Neural cell (in vitro differentiated cells): Measurements from ENCODE around the gene KRTAP2-4. TPM values are rescaled to one million over a fixed set of nuclear protein-coding genes. Genes with fewer than 3 reads are reported as not detected.
"Not testable (repeated sequence)": the region's sequence is repeated elsewhere in the genome, so short reads cannot be mapped to it uniquely, and the experiment has no call there.

Experiments
- H2AFZ ChIP-seq: fragments of 200-600, 300-800 bp; sonication (generic), shearing (Covaris generic); 2 replicates; pipeline ENCODE4 v1.6.0; 2014; ENCODE audit warnings: low read depth, mild to moderate bottlenecking, antibody characterized with exemption, low read length, moderate library complexity
- H3F3A ChIP-seq: fragments of 200-600 bp; shearing (Covaris generic); 2 replicates; pipeline ENCODE4 v1.6.1; 2016; ENCODE audit warnings: mild to moderate bottlenecking, moderate library complexity, mixed read lengths, antibody characterized with exemption, low read length; ENCODE audit not compliant: insufficient read depth, poor library complexity, severe bottlenecking
- H3K27ac ChIP-seq: fragments of 200-600, 300-800 bp; sonication (generic), shearing (Covaris generic); 2 replicates; pipeline ENCODE4 v1.5.1; 2014; ENCODE audit warnings: mild to moderate bottlenecking, low read length, moderate library complexity
- H3K27me3 ChIP-seq: fragments of 300-800, 200-600 bp; sonication (generic), shearing (Covaris generic); 2 replicates; pipeline ENCODE4 v1.6.0; 2014; ENCODE audit warnings: mild to moderate bottlenecking, low read depth, low read length, moderate library complexity; ENCODE audit not compliant: insufficient read depth
- H3K36me3 ChIP-seq: fragments of 300-800, 200-600 bp; sonication (generic), shearing (Covaris generic); 2 replicates; pipeline ENCODE4 v1.5.1; 2014; ENCODE audit warnings: mild to moderate bottlenecking, antibody characterized with exemption, low read length, moderate library complexity; ENCODE audit not compliant: insufficient read depth
- H3K4me2 ChIP-seq: fragments of 300-800, 200-600 bp; sonication (generic), shearing (Covaris generic); 2 replicates; pipeline ENCODE4 v1.6.0; 2014; ENCODE audit warnings: mild to moderate bottlenecking, low read length
- H3K4me3 ChIP-seq: fragments of 300-800, 200-600 bp; sonication (generic), shearing (Covaris generic); 2 replicates; pipeline ENCODE4 v1.5.1; 2014; ENCODE audit warnings: mild to moderate bottlenecking, low read length, moderate library complexity
- H3K79me2 ChIP-seq: fragments of 200-600 bp; shearing (Covaris generic); replicated peaks from 2 replicates; pipeline ENCODE4 v1.6.0; 2014; ENCODE audit warnings: mild to moderate bottlenecking, low read length, moderate library complexity; ENCODE audit not compliant: insufficient read depth
- H3K9ac ChIP-seq: fragments of 300-800, 200-600 bp; sonication (generic), shearing (Covaris generic); 2 replicates; pipeline ENCODE4 v1.6.1; 2016; ENCODE audit warnings: mild to moderate bottlenecking, low read length, mixed read lengths
- H3K9me2 ChIP-seq: fragments of 200-600 bp; shearing (Covaris generic); 2 replicates; pipeline ENCODE4 v1.6.1; 2016; ENCODE audit warnings: mild to moderate bottlenecking, low read length, mixed read lengths; ENCODE audit not compliant: insufficient read depth
- H3K9me3 ChIP-seq: fragments of 200-600, 300-800 bp; sonication (generic), shearing (Covaris generic); 2 replicates; pipeline ENCODE4 v1.6.1; 2016; ENCODE audit warnings: mild to moderate bottlenecking, mixed run types, low read length, moderate library complexity, mixed read lengths
- H4K20me1 ChIP-seq: fragments of 200-600 bp; shearing (Covaris generic); 2 replicates; pipeline ENCODE4 v1.6.1; 2016; ENCODE audit warnings: mild to moderate bottlenecking, mixed run types; ENCODE audit not compliant: insufficient read depth
- EP300 ChIP-seq: fragments of 450-650 bp; conservative IDR thresholded peaks from 2 replicates; pipeline ENCODE4 v1.6.1; 2014; ENCODE audit warnings: antibody characterized with exemption, mild to moderate bottlenecking, moderate library complexity; ENCODE audit not compliant: poor library complexity, severe bottlenecking
- EZH2 ChIP-seq: fragments of 200-600, 300-800 bp; shearing (Covaris generic), sonication (generic); IDR thresholded peaks from 2 replicates; pipeline ENCODE4 v1.6.1; 2014; ENCODE audit warnings: antibody characterized with exemption, low read length, borderline replicate concordance, mild to moderate bottlenecking; ENCODE audit not compliant: insufficient read depth, poor library complexity, severe bottlenecking
- MXI1 ChIP-seq: fragments of 450-650 bp; conservative IDR thresholded peaks from 2 replicates; pipeline ENCODE4 v1.6.1; 2014; ENCODE audit warnings: antibody characterized with exemption, mild to moderate bottlenecking; ENCODE audit not compliant: poor library complexity, severe bottlenecking
- POLR2AphosphoS5 ChIP-seq: IDR thresholded peaks from 2 replicates; pipeline ENCODE4 v1.6.1; 2012
- RAD21 ChIP-seq: fragments of 450-650 bp; conservative IDR thresholded peaks from 2 replicates; pipeline ENCODE4 v1.6.1; 2014; ENCODE audit warnings: antibody characterized with exemption, mild to moderate bottlenecking, moderate library complexity
- REST ChIP-seq: IDR thresholded peaks from 2 replicates; pipeline ENCODE4 v1.6.1; 2012; ENCODE audit warnings: borderline replicate concordance
- SMC3 ChIP-seq: fragments of 450-650 bp; conservative IDR thresholded peaks from 2 replicates; pipeline ENCODE4 v1.6.1; 2014; ENCODE audit warnings: antibody characterized with exemption, mild to moderate bottlenecking, moderate library complexity; ENCODE audit not compliant: poor library complexity
- TAF1 ChIP-seq: IDR thresholded peaks from 2 replicates; pipeline ENCODE4 v1.6.1; 2012; ENCODE audit warnings: low read depth
- polyA plus RNA-seq: library from polyadenylated mRNA; depleted of rRNA; stranded (reverse); fragments of >200 nt; gene quantifications from 2 replicates; pipeline ENCODE4 v1.2.3, GENCODE V29; 2014
- TF ChIP-seq, protein P1 (sequence below): fragments of 450-650 bp; IDR thresholded peaks from 2 replicates; pipeline ENCODE4 v1.5.1; 2014; ENCODE audit warnings: antibody characterized with exemption, mild to moderate bottlenecking, moderate library complexity; ENCODE audit not compliant: poor library complexity, severe bottlenecking

Gene KRTAP2-4
- polyA plus RNA-seq, 1 donor from 2014 or later, result not detected

DNA sequence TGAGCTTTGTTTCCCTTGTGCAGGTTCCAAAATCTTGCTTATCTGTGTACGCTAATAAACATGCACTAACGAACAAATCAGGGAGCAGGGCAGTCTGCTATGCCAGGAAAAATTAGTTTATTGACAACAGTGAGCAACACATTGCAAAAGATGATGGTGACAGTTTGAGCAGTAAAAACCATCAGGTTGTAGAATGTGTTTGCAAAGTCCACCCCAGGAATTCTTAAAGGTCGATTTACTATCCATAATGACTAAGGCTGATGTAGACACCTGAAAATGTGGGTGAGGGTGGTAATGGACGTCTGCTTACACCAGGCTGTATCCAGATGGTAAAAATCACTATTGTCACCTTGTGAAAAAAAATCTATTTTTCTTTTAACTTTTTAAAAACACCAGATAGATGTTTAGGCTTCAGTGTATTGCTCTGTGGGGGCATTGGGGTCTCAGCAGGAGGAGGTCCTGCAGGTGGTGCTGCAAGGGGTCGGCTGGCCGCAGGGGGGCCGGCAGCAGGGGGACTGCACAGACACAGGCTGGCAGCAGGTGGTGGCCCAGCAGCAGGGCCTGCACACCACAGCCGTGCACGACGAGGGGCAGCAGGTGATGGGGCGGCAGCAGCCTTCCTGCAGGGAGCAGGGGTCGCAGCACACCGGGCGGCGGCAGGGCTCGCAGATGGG is 526 bp downstream of the KRTAP2-4 start:
- H3K4me3 ChIP-seq, H2AFZ ChIP-seq, H3K79me2 ChIP-seq, H3K9me2 ChIP-seq, H3K27ac ChIP-seq, H3K9ac ChIP-seq, H3K27me3 ChIP-seq, H4K20me1 ChIP-seq, H3K4me2 ChIP-seq, H3F3A ChIP-seq, H3K36me3 ChIP-seq, H3K9me3 ChIP-seq: not testable (repeated sequence)

DNA sequence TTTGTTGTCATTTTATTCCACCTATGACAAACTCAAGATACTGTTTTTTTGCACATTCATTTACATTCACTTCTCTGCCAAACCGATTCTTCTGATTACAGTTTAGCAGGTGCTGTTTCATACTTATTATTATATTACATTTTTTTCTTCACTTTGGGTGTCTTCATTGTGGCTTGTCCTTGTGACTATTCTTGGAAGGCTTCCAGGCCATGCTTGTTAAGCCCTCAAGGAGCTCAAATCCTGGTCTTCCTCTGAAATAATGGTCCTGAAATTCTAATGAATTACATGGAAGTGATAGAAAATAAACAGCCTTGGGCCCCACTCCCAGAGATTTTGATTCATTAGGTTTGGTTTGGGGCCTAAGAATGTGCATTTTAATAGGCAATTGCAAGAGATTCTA is 1.4 kb downstream of the KRTAP2-4 start:
- no peaks in the 10 kb centered on the region for H3F3A ChIP-seq
- TF ChIP-seq MXI1, result no peak
- TF ChIP-seq, protein P1, sequence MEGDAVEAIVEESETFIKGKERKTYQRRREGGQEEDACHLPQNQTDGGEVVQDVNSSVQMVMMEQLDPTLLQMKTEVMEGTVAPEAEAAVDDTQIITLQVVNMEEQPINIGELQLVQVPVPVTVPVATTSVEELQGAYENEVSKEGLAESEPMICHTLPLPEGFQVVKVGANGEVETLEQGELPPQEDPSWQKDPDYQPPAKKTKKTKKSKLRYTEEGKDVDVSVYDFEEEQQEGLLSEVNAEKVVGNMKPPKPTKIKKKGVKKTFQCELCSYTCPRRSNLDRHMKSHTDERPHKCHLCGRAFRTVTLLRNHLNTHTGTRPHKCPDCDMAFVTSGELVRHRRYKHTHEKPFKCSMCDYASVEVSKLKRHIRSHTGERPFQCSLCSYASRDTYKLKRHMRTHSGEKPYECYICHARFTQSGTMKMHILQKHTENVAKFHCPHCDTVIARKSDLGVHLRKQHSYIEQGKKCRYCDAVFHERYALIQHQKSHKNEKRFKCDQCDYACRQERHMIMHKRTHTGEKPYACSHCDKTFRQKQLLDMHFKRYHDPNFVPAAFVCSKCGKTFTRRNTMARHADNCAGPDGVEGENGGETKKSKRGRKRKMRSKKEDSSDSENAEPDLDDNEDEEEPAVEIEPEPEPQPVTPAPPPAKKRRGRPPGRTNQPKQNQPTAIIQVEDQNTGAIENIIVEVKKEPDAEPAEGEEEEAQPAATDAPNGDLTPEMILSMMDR, result no peak
- TF ChIP-seq REST, result no peak
- TF ChIP-seq SMC3, result no peak
- TF ChIP-seq EP300, result no peak
- no peak for TF ChIP-seq EZH2
- H3K79me2 ChIP-seq, result no peaks in the 10 kb centered on the region
- no peaks in the 10 kb centered on the region for H3K27me3 ChIP-seq
- no peak overlapping the region for H2AFZ ChIP-seq
- H3K36me3 ChIP-seq, result no peaks in the 10 kb centered on the region
- H3K4me3 ChIP-seq, result no peak overlapping the region
- H4K20me1 ChIP-seq, result no peaks in the 10 kb centered on the region
- no peak overlapping the region for H3K9ac ChIP-seq
- H3K9me3 ChIP-seq, result no peaks in the 10 kb centered on the region
- no peak overlapping the region for H3K4me2 ChIP-seq
- no peaks in the 10 kb centered on the region for H3K9me2 ChIP-seq
- no peak overlapping the region for H3K27ac ChIP-seq

DNA sequence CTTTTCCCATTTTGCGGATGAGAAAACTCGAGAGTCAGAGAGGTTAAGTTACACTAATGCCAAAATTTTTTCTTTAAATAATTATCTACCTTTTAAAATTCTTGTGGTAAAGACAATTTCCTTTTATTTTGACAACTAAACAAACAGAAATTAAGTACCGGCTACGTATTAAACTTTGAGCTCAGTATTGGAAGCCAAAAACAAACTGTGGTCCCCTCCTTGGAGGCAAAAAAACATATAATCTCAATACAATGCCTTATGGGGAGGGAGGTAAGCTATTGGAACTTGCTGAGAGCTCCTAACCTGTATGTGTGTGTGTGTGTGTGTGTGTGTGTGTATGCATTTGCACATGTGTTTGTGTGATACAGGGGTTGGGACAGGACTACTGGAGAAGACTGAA is 2.2 kb downstream of the KRTAP2-4 start:
- H3K79me2 ChIP-seq, result no peaks in the 10 kb centered on the region
- no peaks in the 10 kb centered on the region for H3K9me2 ChIP-seq
- TF ChIP-seq SMC3 (no peak), REST (no peak), EZH2 (no peak), TAF1 (no peak), POLR2AphosphoS5 (no peak), EP300 (no peak), MXI1 (no peak), RAD21 (no peak)
- TF ChIP-seq, protein P1, result no peak
- H4K20me1 ChIP-seq, result no peaks in the 10 kb centered on the region
- no peak overlapping the region for H3K27ac ChIP-seq
- H3K4me2 ChIP-seq, result no peak overlapping the region
- H3K9ac ChIP-seq, result no peak overlapping the region
- H2AFZ ChIP-seq, result no peak overlapping the region
- H3K27me3 ChIP-seq, result no peaks in the 10 kb centered on the region
- H3F3A ChIP-seq, result no peaks in the 10 kb centered on the region
- no peaks in the 10 kb centered on the region for H3K9me3 ChIP-seq
- H3K36me3 ChIP-seq, result no peaks in the 10 kb centered on the region
- no peak overlapping the region for H3K4me3 ChIP-seq
